ENCODE data around the gene SMPDL3B.
A peak's percentile ranks its signal among the peaks of the same experiment; 100 is the strongest.

Gene SMPDL3B

DNA sequence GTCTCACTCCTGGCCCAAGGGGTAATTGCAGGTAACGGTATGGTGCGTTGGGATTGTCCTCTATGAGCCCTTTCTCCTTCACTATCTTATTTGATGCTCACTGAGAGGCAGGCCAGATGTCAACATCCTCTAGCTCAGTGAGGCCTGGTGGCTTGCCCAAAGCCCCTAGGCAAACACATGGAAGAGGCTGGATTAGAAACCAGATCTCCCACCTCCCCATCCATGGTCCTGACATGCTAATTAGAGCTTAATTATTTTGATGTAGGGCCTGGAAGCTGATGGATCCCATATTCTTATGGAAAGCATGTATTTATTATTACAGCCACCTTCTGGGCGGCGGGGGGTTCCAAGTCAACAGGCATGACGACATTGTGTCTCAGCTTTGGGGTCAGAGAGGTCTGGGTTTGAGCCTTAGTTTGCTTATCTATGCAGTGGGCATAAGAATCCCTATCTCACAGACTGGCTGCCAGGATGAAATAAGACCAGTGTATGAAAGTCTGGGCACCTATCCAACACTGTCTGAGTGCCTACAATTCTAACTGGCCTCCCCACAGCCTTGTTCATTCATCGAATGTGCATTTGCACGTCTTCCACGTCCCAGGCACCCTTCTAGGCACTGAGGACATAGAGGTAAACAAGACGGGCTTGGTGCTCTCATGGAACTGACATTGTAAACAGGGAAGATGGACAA, 6.2 kb downstream of the SMPDL3B start:
- no peak for DNase-seq

DNA sequence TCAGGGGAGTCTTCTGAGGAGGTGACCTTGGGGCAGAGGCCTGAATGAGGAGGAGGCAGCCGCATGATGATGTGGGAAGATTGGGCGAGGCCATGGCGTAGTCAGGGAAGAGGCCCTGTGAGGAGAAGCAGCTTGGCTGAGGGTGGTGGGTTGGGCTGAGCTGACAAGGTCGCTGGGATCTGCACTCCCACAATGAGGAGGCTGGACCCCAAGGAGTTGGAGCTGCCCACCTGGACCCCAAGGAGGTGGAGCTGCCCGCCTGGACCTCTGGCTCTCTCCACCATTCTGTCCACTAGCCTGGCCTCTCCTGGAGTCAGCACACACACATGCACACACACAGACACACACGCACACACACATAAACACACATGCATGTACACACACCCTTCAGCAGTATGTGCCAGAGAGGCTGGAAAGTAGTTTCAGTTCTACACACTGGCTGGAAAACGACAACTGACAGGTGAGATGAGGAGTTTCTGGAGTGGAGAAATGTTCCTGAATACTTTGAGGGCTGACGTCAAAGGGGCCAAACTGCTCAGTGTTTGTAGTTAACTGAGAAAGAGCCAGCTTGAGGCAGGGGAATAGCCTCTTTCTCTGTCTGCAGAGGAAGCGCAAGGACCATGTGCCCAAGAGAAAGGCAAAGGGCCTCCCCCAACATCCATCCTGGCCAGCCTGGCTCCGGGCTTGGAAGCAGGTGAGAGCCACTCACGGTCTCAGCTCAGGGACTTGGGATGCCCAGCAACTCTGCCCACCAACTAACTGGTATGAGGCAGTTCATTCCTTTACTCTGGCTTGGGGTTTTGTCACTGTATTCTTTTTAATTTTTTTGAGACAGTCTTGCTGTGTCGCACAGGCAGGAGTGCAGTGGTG, 7.1 kb downstream of the SMPDL3B start:
- DNase-seq = no peak

DNA sequence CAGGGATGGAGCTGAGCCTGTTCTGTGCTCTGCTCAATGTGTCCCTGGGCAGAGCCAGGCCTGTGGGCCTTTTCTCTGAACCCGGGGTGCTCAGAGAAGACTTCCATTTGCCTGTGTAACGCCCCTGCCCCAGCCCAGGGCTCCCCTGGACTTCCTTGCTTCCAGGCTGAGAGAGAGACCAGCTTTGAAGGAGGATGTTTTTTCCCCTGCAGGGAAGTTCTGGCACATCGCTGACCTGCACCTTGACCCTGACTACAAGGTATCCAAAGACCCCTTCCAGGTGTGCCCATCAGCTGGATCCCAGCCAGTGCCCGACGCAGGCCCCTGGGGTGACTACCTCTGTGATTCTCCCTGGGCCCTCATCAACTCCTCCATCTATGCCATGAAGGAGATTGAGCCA, 10.2 kb downstream of the SMPDL3B start:
- no peak for DNase-seq

DNA sequence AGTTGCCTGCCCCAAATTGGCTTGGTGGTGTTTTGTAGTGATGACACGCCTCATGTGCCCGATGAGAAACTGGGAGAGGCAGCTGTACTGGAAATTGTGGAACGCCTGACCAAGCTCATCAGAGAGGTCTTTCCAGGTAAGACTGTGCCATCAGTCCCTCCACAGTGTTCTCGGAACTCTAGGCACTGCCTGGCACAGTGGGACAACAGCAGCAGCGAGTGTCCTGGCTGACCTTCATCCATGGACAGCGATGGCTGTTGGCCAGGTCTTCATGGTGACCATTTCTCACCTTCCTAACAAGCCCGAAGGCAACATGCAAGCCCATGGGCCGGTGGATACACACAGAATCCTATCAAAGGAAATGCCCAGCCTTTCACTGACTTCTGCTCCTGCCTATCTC, 14.2 kb downstream of the SMPDL3B start:
- DNase-seq = no peak

DNA sequence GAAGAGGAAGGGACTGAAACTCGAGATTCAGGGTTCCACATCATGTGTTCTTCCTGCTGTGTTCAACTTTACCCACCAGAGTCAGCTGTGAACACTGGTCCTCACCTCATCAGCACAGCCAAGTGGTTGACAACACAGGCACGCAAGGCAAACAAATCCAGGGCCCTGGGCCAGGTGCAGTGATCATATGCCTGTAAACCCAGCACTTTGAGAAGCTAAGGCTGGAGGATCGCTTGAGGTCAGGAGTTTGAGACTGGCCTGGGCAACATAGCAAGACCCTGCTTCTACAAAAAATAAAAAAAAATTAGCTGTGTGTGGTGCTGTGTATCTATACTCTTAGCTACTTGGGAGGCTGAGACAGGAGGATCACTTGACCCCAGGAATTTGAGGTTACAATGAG, 16.6 kb downstream of the SMPDL3B start:
- no peak for DNase-seq

DNA sequence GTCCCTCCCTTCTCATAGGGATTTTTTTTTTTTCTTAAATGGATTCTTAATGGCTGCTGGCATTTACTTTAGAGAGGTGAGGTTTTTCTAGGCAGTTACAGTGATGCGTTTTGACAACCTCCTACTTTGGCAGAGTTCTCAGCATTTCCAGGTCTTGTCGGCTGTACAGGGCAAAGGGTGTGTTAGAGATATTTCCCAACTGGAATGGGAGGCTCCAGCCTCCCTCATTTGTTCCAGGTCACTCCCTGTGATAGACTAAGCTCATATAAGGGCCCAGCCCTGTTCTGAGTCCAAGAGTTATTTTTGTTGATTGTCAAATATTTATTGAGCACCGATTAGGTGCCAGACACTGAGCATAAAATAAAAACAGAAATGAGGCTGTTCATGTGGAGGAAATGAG, 17.3 kb downstream of the SMPDL3B start:
- DNase-seq = no peak

DNA sequence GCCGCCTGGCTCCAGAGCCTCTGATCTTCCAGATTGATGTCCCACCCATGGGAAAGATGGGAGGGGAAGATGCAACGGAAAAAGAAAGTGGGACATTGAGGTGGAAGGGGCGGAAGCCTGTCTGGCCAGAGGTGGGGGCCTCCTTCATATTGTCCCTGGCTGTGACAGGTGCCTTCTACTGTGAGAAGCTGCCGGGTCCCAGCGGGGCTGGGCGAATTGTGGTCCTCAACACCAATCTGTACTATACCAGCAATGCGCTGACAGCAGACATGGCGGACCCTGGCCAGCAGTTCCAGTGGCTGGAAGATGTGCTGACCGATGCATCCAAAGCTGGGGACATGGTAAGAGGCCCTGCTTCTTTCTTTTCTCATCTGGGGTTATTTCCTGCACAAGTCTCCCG, 19.4 kb downstream of the SMPDL3B start:
- DNase-seq = no peak

DNA sequence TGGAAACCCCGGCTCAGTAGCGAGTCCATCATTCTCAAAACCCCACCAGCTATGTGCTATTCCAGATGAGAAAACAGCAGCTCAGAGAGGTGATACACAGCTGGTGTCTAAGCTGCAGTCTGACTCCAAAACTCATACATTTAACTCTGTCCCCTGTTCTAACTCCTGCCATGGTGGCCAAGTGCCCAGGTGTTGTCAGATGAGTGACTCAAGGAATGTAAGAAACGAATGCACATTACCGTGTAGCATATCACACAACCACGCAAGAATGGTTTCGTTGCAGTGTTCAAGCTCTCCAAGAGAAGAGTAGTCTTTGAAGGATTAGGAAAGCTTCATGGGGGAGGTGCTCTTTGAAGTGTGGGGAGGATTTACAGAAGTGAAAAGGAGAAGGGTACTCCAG, 20.3 kb downstream of the SMPDL3B start:
- DNase-seq = no peak

DNA sequence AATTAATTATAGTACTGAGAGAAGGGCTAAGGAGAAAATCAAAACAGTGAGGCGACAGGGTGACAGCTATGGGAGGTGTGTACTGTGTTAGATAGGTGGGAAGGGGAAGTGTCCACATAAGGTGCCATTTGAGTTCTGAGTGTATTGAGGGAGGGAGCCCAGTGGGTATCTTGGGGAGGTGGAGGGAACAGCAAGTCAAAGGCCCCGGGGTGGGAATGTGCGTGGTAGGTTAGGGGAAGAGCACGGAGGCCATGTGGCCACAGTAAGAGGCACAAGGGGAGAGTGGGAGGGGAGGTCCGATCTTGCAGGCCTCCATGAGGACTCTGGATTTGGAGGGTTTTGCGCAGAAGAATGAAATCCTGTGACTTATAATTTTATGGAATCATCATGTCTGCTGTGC, 22.0 kb downstream of the SMPDL3B start:
- DNase-seq = no peak

- no peak for DNase-seq
Observed at GRCh38 chr1:27957655-27958054, 22.9 kb downstream of the SMPDL3B start.

- DNase-seq = no peak
Observed at GRCh38 chr1:27958513-27958912, 23.7 kb downstream of the SMPDL3B start.

GRCh38 chr1:27959792-27960603, 25.2 kb downstream of the SMPDL3B start, which contains the start of gene XKR8:
Gene XKR8 (plus strand): TSS chr1:27959973. CDS start chr1:27960070, 97 bp downstream.
- peak; percentile 75 for DNase-seq

GRCh38 chr1:27960762-27961645, 26.2 kb downstream of the SMPDL3B start:
- no peak for DNase-seq

DNA sequence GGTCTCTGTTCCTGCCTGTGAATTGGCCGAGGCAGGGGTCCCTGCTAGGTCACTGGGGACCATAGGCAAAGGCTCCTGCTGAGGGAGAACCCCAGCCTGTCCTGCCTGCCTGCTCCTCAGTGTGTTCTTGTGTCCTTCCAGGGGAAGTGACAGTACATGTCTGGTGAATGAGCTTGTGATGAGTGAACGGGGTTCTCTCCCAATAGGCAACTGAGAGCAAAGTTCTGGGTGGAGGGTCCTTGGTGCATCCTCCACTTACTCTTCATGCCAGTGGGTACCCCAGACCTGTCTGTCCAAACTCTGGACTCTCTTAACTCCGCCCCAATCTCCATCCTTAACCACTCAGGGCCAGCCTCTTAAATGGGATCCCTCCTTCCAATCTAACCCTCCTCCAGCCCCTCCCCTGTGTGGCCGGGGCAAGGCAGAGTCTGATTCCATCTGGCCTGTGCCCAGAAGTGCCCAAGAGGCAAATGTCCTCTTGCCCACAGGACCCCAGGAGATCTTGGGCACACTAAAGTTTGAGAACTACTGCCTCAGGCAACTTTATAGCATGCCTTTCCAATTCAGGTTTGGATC, 26.9 kb downstream of the SMPDL3B start:
- peak; percentile 20 for DNase-seq

- no peak for DNase-seq
Observed at GRCh38 chr1:27963393-27963792, 28.6 kb downstream of the SMPDL3B start.

DNA sequence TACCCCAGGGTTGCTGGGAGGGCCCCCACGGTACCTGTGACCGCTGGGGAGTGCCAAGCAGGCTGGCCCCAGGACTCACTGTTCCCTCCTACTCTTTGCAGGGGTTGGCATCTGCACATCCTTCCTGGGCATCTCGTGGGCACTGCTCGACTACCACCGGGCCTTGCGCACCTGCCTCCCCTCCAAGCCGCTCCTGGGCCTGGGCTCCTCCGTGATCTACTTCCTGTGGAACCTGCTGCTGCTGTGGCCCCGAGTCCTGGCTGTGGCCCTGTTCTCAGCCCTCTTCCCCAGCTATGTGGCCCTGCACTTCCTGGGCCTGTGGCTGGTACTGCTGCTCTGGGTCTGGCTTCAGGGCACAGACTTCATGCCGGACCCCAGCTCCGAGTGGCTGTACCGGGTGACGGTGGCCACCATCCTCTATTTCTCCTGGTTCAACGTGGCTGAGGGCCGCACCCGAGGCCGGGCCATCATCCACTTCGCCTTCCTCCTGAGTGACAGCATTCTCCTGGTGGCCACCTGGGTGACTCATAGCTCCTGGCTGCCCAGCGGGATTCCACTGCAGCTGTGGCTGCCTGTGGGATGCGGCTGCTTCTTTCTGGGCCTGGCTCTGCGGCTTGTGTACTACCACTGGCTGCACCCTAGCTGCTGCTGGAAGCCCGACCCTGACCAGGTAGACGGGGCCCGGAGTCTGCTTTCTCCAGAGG, 31.8 kb downstream of the SMPDL3B start:
- DNase-seq = no peak

GRCh38 chr1:27967106-27967883, 32.5 kb downstream of the SMPDL3B start:
- no peak for DNase-seq

- DNase-seq = no peak
Observed at GRCh38 chr1:27967884-27968466, 33.2 kb downstream of the SMPDL3B start.

- peak; percentile 35 for DNase-seq
Observed at GRCh38 chr1:27968692-27969091, 33.9 kb downstream of the SMPDL3B start.

- DNase-seq = no peak
Observed at GRCh38 chr1:27970401-27970800, 35.6 kb downstream of the SMPDL3B start.
